Trophoblast cell (in vitro differentiated cells and primary cell): Measurements from ENCODE around the gene SP1.
A peak's percentile ranks its signal among the peaks of the same experiment; 100 is the strongest.

ENCODE experiments used
- DNase-seq, 2 donors: peaks; one replicate each; pipeline ENCODE4 v3.0.0-alpha.2; 2016
- H2AFZ ChIP-seq: 2 replicates; pipeline ENCODE4 v1.6.1; 2013; ENCODE audit warnings: low read length, moderate library complexity, mild to moderate bottlenecking; ENCODE audit not compliant: insufficient read depth, poor library complexity
- H2AK5ac ChIP-seq: 2 replicates; pipeline ENCODE4 v1.6.1; 2013; ENCODE audit warnings: mild to moderate bottlenecking, low read length
- H2BK120ac ChIP-seq: 2 replicates; pipeline ENCODE4 v1.6.1; 2013; ENCODE audit warnings: low read length, mild to moderate bottlenecking, moderate library complexity; ENCODE audit not compliant: insufficient read depth, poor library complexity
- H2BK12ac ChIP-seq: 2 replicates; pipeline ENCODE4 v1.6.1; 2013; ENCODE audit warnings: mild to moderate bottlenecking, low read length, moderate library complexity
- H2BK5ac ChIP-seq: 2 replicates; pipeline ENCODE4 v1.6.1; 2013; ENCODE audit warnings: low read length, low read depth, moderate library complexity, mild to moderate bottlenecking; ENCODE audit not compliant: poor library complexity
- H3K14ac ChIP-seq: 2 replicates; pipeline ENCODE4 v1.6.1; 2013; ENCODE audit warnings: mild to moderate bottlenecking, low read length
- H3K18ac ChIP-seq: 2 replicates; pipeline ENCODE4 v1.6.1; 2013; ENCODE audit warnings: mild to moderate bottlenecking, low read length
- H3K23ac ChIP-seq: 2 replicates; pipeline ENCODE4 v1.6.1; 2013; ENCODE audit warnings: low read length
- H3K27ac ChIP-seq: 2 replicates; pipeline ENCODE4 v1.5.1; 2013; ENCODE audit warnings: low read depth, mild to moderate bottlenecking, inconsistent platforms, low read length, moderate library complexity
- H3K27me3 ChIP-seq: 2 replicates; pipeline ENCODE4 v1.6.1; 2013; ENCODE audit warnings: inconsistent platforms, mild to moderate bottlenecking, low read length, moderate library complexity; ENCODE audit not compliant: insufficient read depth
- H3K36me3 ChIP-seq, 2 experiments: 1 replicate in 1 of 2; 2 replicates in 1 of 2; pipeline ENCODE4 v1.6.1; 2013; ENCODE audit warnings: low read length in 2 of 2, mild to moderate bottlenecking in 2 of 2, moderate library complexity in 1 of 2; ENCODE audit not compliant: insufficient read depth in 2 of 2, control insufficient read depth in 1 of 2
- H3K4ac ChIP-seq: 2 replicates; pipeline ENCODE4 v1.6.1; 2013; ENCODE audit warnings: low read depth, mild to moderate bottlenecking, low read length, moderate library complexity
- H3K4me1 ChIP-seq, 2 experiments: 1 replicate in 1 of 2; 2 replicates in 1 of 2; pipeline ENCODE4 v1.6.1; 2013; ENCODE audit warnings: low read length in 2 of 2, mild to moderate bottlenecking in 2 of 2, moderate library complexity in 1 of 2; ENCODE audit not compliant: insufficient read depth in 2 of 2, control insufficient read depth in 1 of 2
- H3K4me2 ChIP-seq: 2 replicates; pipeline ENCODE4 v1.6.1; 2013; ENCODE audit warnings: inconsistent platforms, mild to moderate bottlenecking, low read length, moderate library complexity
- H3K4me3 ChIP-seq: 2 replicates; pipeline ENCODE4 v1.5.1; 2013; ENCODE audit warnings: mild to moderate bottlenecking, low read depth, low read length, inconsistent platforms
- H3K79me1 ChIP-seq: one replicate; pipeline ENCODE4 v1.6.1; 2013; ENCODE audit warnings: low read length
- H3K79me2 ChIP-seq: 2 replicates; pipeline ENCODE4 v1.6.1; 2013; ENCODE audit warnings: low read length, mild to moderate bottlenecking; ENCODE audit not compliant: control insufficient read depth, insufficient read depth, poor library complexity
- H3K9ac ChIP-seq: 2 replicates; pipeline ENCODE4 v1.6.1; 2013; ENCODE audit warnings: mild to moderate bottlenecking, low read length
- H3K9me3 ChIP-seq: 2 replicates; pipeline ENCODE4 v1.6.1; 2013; ENCODE audit warnings: low read depth, mild to moderate bottlenecking, control low read depth, inconsistent platforms, low read length; ENCODE audit not compliant: insufficient read depth
- H4K12ac ChIP-seq: 2 replicates; pipeline ENCODE4 v1.6.1; 2013; ENCODE audit warnings: low read depth, mild to moderate bottlenecking, low read length, moderate library complexity
- H4K8ac ChIP-seq: 2 replicates; pipeline ENCODE4 v1.6.1; 2013; ENCODE audit warnings: low read depth, mild to moderate bottlenecking, low read length, moderate library complexity
- H4K91ac ChIP-seq: one replicate; pipeline ENCODE4 v1.6.1; 2013; ENCODE audit warnings: low read depth, mild to moderate bottlenecking, low read length, moderate library complexity
- WGBS: extraction: QIAGEN DNeasy Blood & Tissue Kit; methylation state at CpG from one replicate; pipeline ENCODE4 v1.1.7; 2013; ENCODE audit warnings: missing lambda C conversion rate; ENCODE audit not compliant: insufficient read length, insufficient coverage; ENCODE audit errors: extremely low coverage; 5-methylcytosine and 5-hydroxymethylcytosine counted together

Gene SP1

GRCh38 chr12:53343969-53344368 is 36.0 kb upstream of the SP1 start:
- Histone ChIP-seq H3K14ac (no peak overlapping the region), H3K4me3 (no peak overlapping the region), H4K91ac (no peak overlapping the region), H3K27ac (no peak overlapping the region), H3K27me3 (no peaks in the 10 kb centered on the region), H4K8ac (no peak overlapping the region), H2BK12ac (no peak overlapping the region), H4K12ac (no peak overlapping the region), H3K4ac (no peak overlapping the region), H3K79me2 (peaks cover 2% of the 10 kb centered on the region), H3K79me1 (peaks cover 6% of the 10 kb centered on the region), H2BK120ac (no peak overlapping the region), H3K18ac (no peak overlapping the region), H2AFZ (no peak overlapping the region), H3K36me3 (no peaks in the 10 kb centered on the region), H2BK5ac (no peak overlapping the region), H2AK5ac (no peak overlapping the region), H3K4me1 (peaks cover 2 to 3% of the 10 kb centered on the region in 2 experiments), H3K23ac (no peak overlapping the region), H3K4me2 (no peak overlapping the region), H3K9me3 (no peaks in the 10 kb centered on the region), H3K9ac (no peak overlapping the region)
- no CpG with 5 or more reads among the region's 4 CpGs for WGBS
- no peak for DNase-seq

- Histone ChIP-seq H3K79me1 (peaks cover 6% of the 10 kb centered on the region), H2AK5ac (no peak overlapping the region), H3K9me3 (no peaks in the 10 kb centered on the region), H4K12ac (no peak overlapping the region), H2BK120ac (no peak overlapping the region), H4K91ac (peak overlapping the region; percentile 2), H2AFZ (peak overlapping the region; percentile 19), H2BK12ac (no peak overlapping the region), H3K9ac (no peak overlapping the region), H3K79me2 (peaks cover 2% of the 10 kb centered on the region), H3K23ac (no peak overlapping the region), H3K36me3 (no peaks in the 10 kb centered on the region), H3K18ac (no peak overlapping the region), H3K14ac (no peak overlapping the region), H4K8ac (peak overlapping the region; percentile 5), H2BK5ac (no peak overlapping the region), H3K4me2 (peak overlapping the region; percentile 95), H3K4ac (no peak overlapping the region), H3K4me3 (peak overlapping the region; percentile 31), H3K27me3 (no peaks in the 10 kb centered on the region), H3K4me1 (peaks cover 2 to 3% of the 10 kb centered on the region in 2 experiments), H3K27ac (no peak overlapping the region)
- no CpG with 5 or more reads among the region's 19 CpGs for WGBS
- DNase-seq: no peak
Measured at GRCh38 chr12:53344487-53344823, 35.5 kb upstream of the SP1 start.

GRCh38 chr12:53344824-53345485 is 35.0 kb upstream of the SP1 start:
- H2BK5ac ChIP-seq: peak overlapping the region; percentile 37
- H3K27ac ChIP-seq: no peak overlapping the region
- peak overlapping the region; percentile 84 for H3K14ac ChIP-seq
- peaks cover 2% of the 10 kb centered on the region for H3K79me2 ChIP-seq
- H3K9me3 ChIP-seq: no peaks in the 10 kb centered on the region
- peak overlapping the region; percentile 59 for H2BK12ac ChIP-seq
- H3K4me3 ChIP-seq: peak overlapping the region; percentile 75
- no peaks in the 10 kb centered on the region for H3K27me3 ChIP-seq
- H3K36me3 ChIP-seq: no peaks in the 10 kb centered on the region
- H3K9ac ChIP-seq: peak overlapping the region; percentile 70
- H3K23ac ChIP-seq: no peak overlapping the region
- peak overlapping the region; percentile 20 for H3K18ac ChIP-seq
- peak overlapping the region; percentile 95 for H3K4me2 ChIP-seq
- WGBS: no CpG with 5 or more reads among the region's 50 CpGs
- H3K4me1 ChIP-seq: peaks cover 2 to 3% of the 10 kb centered on the region in 2 experiments
- H4K91ac ChIP-seq: peak overlapping the region; percentile 48
- H3K79me1 ChIP-seq: peaks cover 6% of the 10 kb centered on the region
- DNase-seq: peak; percentile 54 to 71
- H4K8ac ChIP-seq: peak overlapping the region; percentile 89
- no peak overlapping the region for H2BK120ac ChIP-seq
- no peak overlapping the region for H3K4ac ChIP-seq
- H2AFZ ChIP-seq: peak overlapping the region; percentile 85
- peak overlapping the region; percentile 70 for H4K12ac ChIP-seq
- H2AK5ac ChIP-seq: no peak overlapping the region

GRCh38 chr12:53345486-53346188 is 34.3 kb upstream of the SP1 start:
- Histone ChIP-seq H3K4me2 (peak overlapping the region; percentile 95), H2BK12ac (no peak overlapping the region), H3K18ac (no peak overlapping the region), H4K91ac (no peak overlapping the region), H2AK5ac (no peak overlapping the region), H4K8ac (no peak overlapping the region), H3K79me2 (peaks cover 2% of the 10 kb centered on the region), H3K4ac (no peak overlapping the region), H3K9ac (no peak overlapping the region), H3K14ac (no peak overlapping the region), H3K23ac (no peak overlapping the region), H3K4me3 (no peak overlapping the region), H3K4me1 (peaks cover 2 to 3% of the 10 kb centered on the region in 2 experiments), H3K79me1 (peaks cover 6% of the 10 kb centered on the region), H2BK120ac (no peak overlapping the region), H2BK5ac (no peak overlapping the region), H4K12ac (no peak overlapping the region), H3K27me3 (no peaks in the 10 kb centered on the region), H3K36me3 (no peaks in the 10 kb centered on the region), H2AFZ (no peak overlapping the region), H3K27ac (no peak overlapping the region), H3K9me3 (no peaks in the 10 kb centered on the region)
- DNase-seq: no peak
- WGBS: no CpG with 5 or more reads among the region's 10 CpGs
